CD4-positive, CD25-positive, alpha-beta regulatory T cell (primary cell): ENCODE measurements around the gene EEF1B2. TPM values are rescaled to one million over a fixed set of nuclear protein-coding genes. Genes with fewer than 3 reads are reported as not detected.

Experiments
- ATAC-seq, 2 donors: fragments of 150-1000 bp; cut with Tn5 transposase; one replicate each; pipeline ENCODE4 v1.10.0; 2021; ENCODE audit warnings: low read depth in 2 of 2, moderate number of reproducible peaks in 2 of 2, moderate library complexity in 1 of 2
- DNase-seq, 3 donors: peaks; one replicate each; pipeline versions ENCODE4 v3.0.0 to v3.0.0-alpha.2; 2012 to 2022; ENCODE audit warnings: mixed read lengths in 1 of 3
- H3K27ac ChIP-seq: one replicate; pipeline ENCODE4 v1.7.0; 2013; ENCODE audit warnings: mild to moderate bottlenecking, low read length; ENCODE audit not compliant: insufficient read depth, poor library complexity, severe bottlenecking
- H3K27me3 ChIP-seq: one replicate; pipeline ENCODE4 v1.7.0; 2013; ENCODE audit warnings: low read length; ENCODE audit not compliant: control insufficient read depth, insufficient read depth
- H3K36me3 ChIP-seq: one replicate; pipeline ENCODE4 v1.7.0; 2013; ENCODE audit warnings: mild to moderate bottlenecking, low read length, moderate library complexity; ENCODE audit not compliant: control insufficient read depth, insufficient read depth
- H3K4me1 ChIP-seq: 2 replicates; pipeline ENCODE4 v1.7.0; 2013; ENCODE audit warnings: mild to moderate bottlenecking, low read length; ENCODE audit not compliant: insufficient read depth, control insufficient read depth, poor library complexity, severe bottlenecking
- H3K4me3 ChIP-seq: one replicate; pipeline ENCODE4 v1.7.0; 2013; ENCODE audit warnings: low read depth, mild to moderate bottlenecking, low read length, moderate library complexity
- H3K9me3 ChIP-seq, 2 experiments: 1 replicate in 1 of 2; 2 replicates in 1 of 2; pipeline ENCODE4 v1.7.0; 2013; ENCODE audit warnings: low read length in 2 of 2, mild to moderate bottlenecking in 1 of 2, moderate library complexity in 1 of 2; ENCODE audit not compliant: control insufficient read depth in 2 of 2
- H3K27ac Mint-ChIP-seq, 3 donors: one replicate each; pipeline ENCODE4 v1.8.0; 2020 to 2022; ENCODE audit warnings: mild to moderate bottlenecking in 3 of 3, mixed read lengths in 3 of 3, moderate library complexity in 2 of 3
- H3K27me3 Mint-ChIP-seq: one replicate; pipeline ENCODE4 v1.8.0; 2022; ENCODE audit warnings: mild to moderate bottlenecking, mixed read lengths
- H3K36me3 Mint-ChIP-seq: one replicate; pipeline ENCODE4 v1.8.0; 2020; ENCODE audit warnings: mixed read lengths
- H3K4me1 Mint-ChIP-seq, 4 donors: one replicate each; pipeline ENCODE4 v1.8.0; 2020 to 2022; ENCODE audit warnings: mixed read lengths in 4 of 4, mild to moderate bottlenecking in 1 of 4
- H3K4me3 Mint-ChIP-seq, 4 donors: one replicate each; pipeline ENCODE4 v1.8.0; 2020 to 2022; ENCODE audit warnings: mild to moderate bottlenecking in 4 of 4, mixed read lengths in 4 of 4, moderate library complexity in 3 of 4
- H3K9me3 Mint-ChIP-seq, 7 donors: one replicate each; pipeline ENCODE4 v1.8.0; 2020 to 2022; ENCODE audit warnings: mixed read lengths in 7 of 7, mild to moderate bottlenecking in 3 of 7, moderate library complexity in 2 of 7
- polyA plus RNA-seq, 4 donors: library from polyadenylated mRNA; unstranded; fragments of 300-500 nt; fragmentation: Illumina TruSeq; gene quantifications; one replicate each; pipeline ENCODE4 v1.2.3, GENCODE V29; 2021
- total RNA-seq: library from RNA; stranded (reverse); gene quantifications from one replicate; pipeline ENCODE4 v1.2.3, GENCODE V29; 2022

The EEF1B2 gene
- total and polyA plus RNA-seq, 5 donors from 2014 or later = 511 to 1,183 (median 701) TPM

- H3K27ac ChIP-seq = no peak overlapping the region
- no peaks in the 10 kb centered on the region for H3K36me3 Mint-ChIP-seq
- no peak overlapping the region for H3K27ac Mint-ChIP-seq
- no peaks in the 10 kb centered on the region for H3K9me3 Mint-ChIP-seq
- ATAC-seq (no peak), DNase-seq (no peak)
- no peaks in the 10 kb centered on the region for H3K4me1 Mint-ChIP-seq
- H3K9me3 ChIP-seq = no peaks in the 10 kb centered on the region
- no peak overlapping the region for H3K4me3 ChIP-seq
- no peaks in the 10 kb centered on the region for H3K27me3 ChIP-seq
- H3K4me1 ChIP-seq = no peaks in the 10 kb centered on the region
- peaks cover 35% of the 10 kb centered on the region for H3K27me3 Mint-ChIP-seq
- H3K4me3 Mint-ChIP-seq = no peak overlapping the region
- H3K36me3 ChIP-seq = no peaks in the 10 kb centered on the region
These were observed 31.0 kb downstream of the EEF1B2 start for GRCh38 chr2:206190689-206191088.

GRCh38 chr2:206192157-206192556, 32.5 kb downstream of the EEF1B2 start:
- H3K4me1 Mint-ChIP-seq = no peaks in the 10 kb centered on the region
- H3K4me1 ChIP-seq = no peaks in the 10 kb centered on the region
- H3K9me3 Mint-ChIP-seq = no peaks in the 10 kb centered on the region

GRCh38 chr2:206193671-206194357, 34.1 kb downstream of the EEF1B2 start:
- Histone ChIP-seq H3K36me3 (no peaks in the 10 kb centered on the region), H3K9me3 (no peaks in the 10 kb centered on the region), H3K27me3 (no peaks in the 10 kb centered on the region), H3K4me3 (no peak overlapping the region), H3K4me1 (no peaks in the 10 kb centered on the region), H3K27ac (no peak overlapping the region)
- peaks cover 35% of the 10 kb centered on the region for H3K27me3 Mint-ChIP-seq
- no peaks in the 10 kb centered on the region for H3K9me3 Mint-ChIP-seq
- H3K4me3 Mint-ChIP-seq = no peak overlapping the region
- ATAC-seq = no peak
- DNase-seq = no peak
- no peak overlapping the region for H3K27ac Mint-ChIP-seq
- no peaks in the 10 kb centered on the region for H3K36me3 Mint-ChIP-seq
- no peaks in the 10 kb centered on the region for H3K4me1 Mint-ChIP-seq

More at GRCh38 chr2:206192157-206192556, 32.5 kb downstream of the EEF1B2 start:
- H3K4me3 Mint-ChIP-seq = no peak overlapping the region
- no peaks in the 10 kb centered on the region for H3K36me3 Mint-ChIP-seq
- no peak overlapping the region for H3K4me3 ChIP-seq
- no peak overlapping the region for H3K27ac Mint-ChIP-seq
- no peaks in the 10 kb centered on the region for H3K27me3 ChIP-seq
- H3K27me3 Mint-ChIP-seq = peaks cover 44% of the 10 kb centered on the region
- H3K36me3 ChIP-seq = no peaks in the 10 kb centered on the region
- ATAC-seq = no peak
- H3K9me3 ChIP-seq = no peaks in the 10 kb centered on the region
- H3K27ac ChIP-seq = no peak overlapping the region
- DNase-seq = no peak

- H3K27me3 Mint-ChIP-seq = peaks cover 35% of the 10 kb centered on the region
- H3K4me1 ChIP-seq = no peaks in the 10 kb centered on the region
These were observed 39.0 kb downstream of the EEF1B2 start for GRCh38 chr2:206198677-206199076.

GRCh38 chr2:206201075-206201848, 41.6 kb downstream of the EEF1B2 start:
- H3K27me3 ChIP-seq = no peaks in the 10 kb centered on the region
- ATAC-seq (no peak), DNase-seq (no peak)
- H3K27ac ChIP-seq = no peak overlapping the region
- no peak overlapping the region for H3K27ac Mint-ChIP-seq
- no peaks in the 10 kb centered on the region for H3K36me3 ChIP-seq
- peaks cover 0 to 2% (median 0%) of the 10 kb centered on the region in 7 donors for H3K9me3 Mint-ChIP-seq
- H3K9me3 ChIP-seq = no peaks in the 10 kb centered on the region
- peak overlapping the region in 1 of 4 donors; percentile 71 for H3K4me3 Mint-ChIP-seq
- H3K4me1 Mint-ChIP-seq = no peaks in the 10 kb centered on the region
- no peaks in the 10 kb centered on the region for H3K4me1 ChIP-seq
- H3K4me3 ChIP-seq = no peak overlapping the region
- no peaks in the 10 kb centered on the region for H3K36me3 Mint-ChIP-seq
- peaks cover 29% of the 10 kb centered on the region for H3K27me3 Mint-ChIP-seq

More at GRCh38 chr2:206198677-206199076, 39.0 kb downstream of the EEF1B2 start:
- DNase-seq (no peak), ATAC-seq (no peak)
- Mint-ChIP-seq H3K27ac (no peak overlapping the region), H3K9me3 (peaks cover 0 to 2% (median 0%) of the 10 kb centered on the region in 7 donors), H3K36me3 (no peaks in the 10 kb centered on the region), H3K4me3 (no peak overlapping the region), H3K4me1 (no peaks in the 10 kb centered on the region)
- H3K4me3 ChIP-seq = no peak overlapping the region
- H3K9me3 ChIP-seq = no peaks in the 10 kb centered on the region
- no peak overlapping the region for H3K27ac ChIP-seq
- H3K27me3 ChIP-seq = no peaks in the 10 kb centered on the region
- no peaks in the 10 kb centered on the region for H3K36me3 ChIP-seq

GRCh38 chr2:206202446-206202845, 42.8 kb downstream of the EEF1B2 start:
- H3K27me3 ChIP-seq = no peaks in the 10 kb centered on the region
- peaks cover 23% of the 10 kb centered on the region for H3K27me3 Mint-ChIP-seq
- peaks cover 0 to 2% (median 0%) of the 10 kb centered on the region in 7 donors for H3K9me3 Mint-ChIP-seq
- H3K4me1 ChIP-seq = no peaks in the 10 kb centered on the region
- H3K4me3 ChIP-seq = no peak overlapping the region
- H3K36me3 ChIP-seq = no peaks in the 10 kb centered on the region
- H3K9me3 ChIP-seq = no peaks in the 10 kb centered on the region
- no peaks in the 10 kb centered on the region for H3K36me3 Mint-ChIP-seq
- H3K4me1 Mint-ChIP-seq = no peaks in the 10 kb centered on the region
- H3K27ac Mint-ChIP-seq = no peak overlapping the region
- H3K4me3 Mint-ChIP-seq = no peak overlapping the region
- DNase-seq (no peak), ATAC-seq (no peak)
- no peak overlapping the region for H3K27ac ChIP-seq

- ATAC-seq = no peak
- no peaks in the 10 kb centered on the region for H3K4me1 ChIP-seq
- no peaks in the 10 kb centered on the region for H3K36me3 ChIP-seq
- Mint-ChIP-seq H3K9me3 (peaks cover 0 to 5% (median 0%) of the 10 kb centered on the region in 7 donors), H3K27me3 (peaks cover 19% of the 10 kb centered on the region), H3K4me3 (no peak overlapping the region), H3K27ac (no peak overlapping the region), H3K4me1 (peaks cover 0 to 2% (median 0%) of the 10 kb centered on the region in 4 donors), H3K36me3 (no peaks in the 10 kb centered on the region)
- H3K27me3 ChIP-seq = no peaks in the 10 kb centered on the region
- no peak overlapping the region for H3K4me3 ChIP-seq
- DNase-seq = no peak
- H3K9me3 ChIP-seq = no peaks in the 10 kb centered on the region
- no peak overlapping the region for H3K27ac ChIP-seq
These were observed 43.6 kb downstream of the EEF1B2 start for GRCh38 chr2:206203331-206203730.
